Measurements from ENCODE around the gene AFAP1L1. TPM values are rescaled to one million over a fixed set of nuclear protein-coding genes. Genes with fewer than 3 reads are reported as not detected.

Gene AFAP1L1
- total and polyA plus RNA-seq, 10 of the 15 experiments (the other 5 are each of a cell fraction or from before 2014, with no cell fraction given) = 0.11 TPM; not detected in 9

DNA sequence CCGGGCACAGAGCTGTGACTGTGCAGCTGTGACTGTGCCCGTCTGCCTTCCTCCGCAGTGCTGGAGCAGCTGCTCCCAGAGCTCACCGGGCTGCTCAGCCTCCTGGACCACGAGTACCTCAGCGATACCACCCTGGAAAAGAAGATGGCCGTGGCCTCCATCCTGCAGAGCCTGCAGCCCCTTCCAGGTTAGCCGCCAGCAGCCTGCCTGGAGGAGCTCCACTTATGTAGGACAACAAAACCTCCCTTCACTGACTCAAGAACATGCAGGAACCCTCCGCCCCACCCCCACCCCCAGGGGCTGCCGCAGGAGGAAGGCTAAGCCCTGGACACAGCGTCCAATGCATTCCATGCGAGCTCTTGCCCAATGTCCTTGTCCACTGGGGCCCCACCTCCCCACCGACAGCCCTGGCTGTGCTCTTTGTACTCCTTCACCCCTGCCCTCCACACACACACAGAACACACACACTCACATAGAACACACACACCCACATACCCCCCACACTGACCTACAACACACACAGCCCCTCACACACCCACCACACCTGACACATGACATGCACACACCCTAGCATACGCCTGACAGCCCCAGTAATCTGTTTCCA lies 27.9 kb downstream of the AFAP1L1 start:
- Histone ChIP-seq H3K36me3 (ENCODE audit: control insufficient read depth in 2 of 2, insufficient read depth in 2 of 2, low read length in 1 of 2) (no peaks in the 10 kb centered on the region), H3K9me3 (replicated peaks; ENCODE audit: control insufficient read depth, insufficient read depth, low read length) (no peaks in the 10 kb centered on the region), H3K4me2 (ENCODE audit: control insufficient read depth, insufficient read depth) (no peak overlapping the region), H2AFZ (ENCODE audit: control insufficient read depth, low read depth, low read length) (no peak overlapping the region), H3K4me3 (no peak overlapping the region), H3K27ac (ENCODE audit: control insufficient read depth, insufficient read depth) (no peak overlapping the region), H3K79me2 (ENCODE audit: control insufficient read depth, insufficient read depth, low read length) (no peaks in the 10 kb centered on the region), H3K4me1 (ENCODE audit: control insufficient read depth, insufficient read depth, low read length) (peaks cover 12% of the 10 kb centered on the region), H4K20me1 (ENCODE audit: control insufficient read depth, insufficient read depth) (no peaks in the 10 kb centered on the region), H3K27me3 (replicated peaks in 1 of 2; ENCODE audit: control insufficient read depth in 2 of 2, insufficient read depth in 2 of 2, low read length in 1 of 2) (peaks cover 0 to 4% of the 10 kb centered on the region in 2 experiments; a peak in 3 of 4 replicates), H3K9ac (ENCODE audit: control insufficient read depth, insufficient read depth, low read length) (no peak overlapping the region)
- no peak for FAIRE-seq
- SMC1A ChIA-PET (ENCODE audit: uncharacterized antibody, unreplicated experiment) = no interaction called here
- POLR2A ChIA-PET = no interaction called here
- no peak for ATAC-seq
- RAD21 ChIA-PET (ENCODE audit: unreplicated experiment) = no interaction called here
- no TSS peak for BruUV-seq (replicated peaks)
- CTCF ChIA-PET = interaction anchor here (0.6 kb wide), 1 partner anchor 161 kb away, joined by 3 read pairs; no protein-coding TSS in a partner anchor
- DNase-seq (ENCODE audit: low read depth, low spot score) = no peak
- TF ChIP-seq POU2F2 (IDR thresholded peaks at IDR 0.05; ENCODE audit: borderline replicate concordance, low read depth, low read length) (no peak), NKRF (conservative IDR thresholded peaks at IDR 0.05) (no peak), HCFC1 (IDR thresholded peaks at IDR 0.05; ENCODE audit: low read length) (no peak), CHD1 (IDR thresholded peaks at IDR 0.05; ENCODE audit: low read depth, low read length) (no peak), ZNF207 (IDR thresholded peaks at IDR 0.05; ENCODE audit: borderline replicate concordance) (no peak), TBL1XR1 (IDR thresholded peaks at IDR 0.05; ENCODE audit: low read depth, low read length) (no peak), KLF5 (IDR thresholded peaks at IDR 0.05; ENCODE audit: partially characterized antibody) (no peak), FOXM1 (IDR thresholded peaks at IDR 0.05; ENCODE audit: low read depth, low read length) (no peak), POLR2AphosphoS5 (IDR thresholded peaks at IDR 0.05; ENCODE audit: low read length) (no peak), CREM (IDR thresholded peaks at IDR 0.05; ENCODE audit: low read depth) (no peak), MYC (IDR thresholded peaks at IDR 0.05; ENCODE audit: insufficient read depth, insufficient read length, insufficient replicate concordance, low read length, severe bottlenecking) (no peak), MTA2 (IDR thresholded peaks at IDR 0.05; ENCODE audit: low read depth) (no peak), TAF1 (IDR thresholded peaks at IDR 0.05; ENCODE audit: borderline replicate concordance, low read depth, low read length) (no peak), RUNX3 (IDR thresholded peaks at IDR 0.05; ENCODE audit: low read length) (no peak), GABPA (IDR thresholded peaks at IDR 0.05; ENCODE audit: low read depth) (no peak), ETV6 (conservative IDR thresholded peaks at IDR 0.05 in 1 of 2, IDR thresholded peaks at IDR 0.05 in 1 of 2; ENCODE audit: borderline replicate concordance in 1 of 2, low read depth in 1 of 2) (no peak), IKZF2 (IDR thresholded peaks at IDR 0.05) (no peak), FOXK2 (IDR thresholded peaks at IDR 0.05) (no peak)
- TF ChIP-seq, protein P1, sequence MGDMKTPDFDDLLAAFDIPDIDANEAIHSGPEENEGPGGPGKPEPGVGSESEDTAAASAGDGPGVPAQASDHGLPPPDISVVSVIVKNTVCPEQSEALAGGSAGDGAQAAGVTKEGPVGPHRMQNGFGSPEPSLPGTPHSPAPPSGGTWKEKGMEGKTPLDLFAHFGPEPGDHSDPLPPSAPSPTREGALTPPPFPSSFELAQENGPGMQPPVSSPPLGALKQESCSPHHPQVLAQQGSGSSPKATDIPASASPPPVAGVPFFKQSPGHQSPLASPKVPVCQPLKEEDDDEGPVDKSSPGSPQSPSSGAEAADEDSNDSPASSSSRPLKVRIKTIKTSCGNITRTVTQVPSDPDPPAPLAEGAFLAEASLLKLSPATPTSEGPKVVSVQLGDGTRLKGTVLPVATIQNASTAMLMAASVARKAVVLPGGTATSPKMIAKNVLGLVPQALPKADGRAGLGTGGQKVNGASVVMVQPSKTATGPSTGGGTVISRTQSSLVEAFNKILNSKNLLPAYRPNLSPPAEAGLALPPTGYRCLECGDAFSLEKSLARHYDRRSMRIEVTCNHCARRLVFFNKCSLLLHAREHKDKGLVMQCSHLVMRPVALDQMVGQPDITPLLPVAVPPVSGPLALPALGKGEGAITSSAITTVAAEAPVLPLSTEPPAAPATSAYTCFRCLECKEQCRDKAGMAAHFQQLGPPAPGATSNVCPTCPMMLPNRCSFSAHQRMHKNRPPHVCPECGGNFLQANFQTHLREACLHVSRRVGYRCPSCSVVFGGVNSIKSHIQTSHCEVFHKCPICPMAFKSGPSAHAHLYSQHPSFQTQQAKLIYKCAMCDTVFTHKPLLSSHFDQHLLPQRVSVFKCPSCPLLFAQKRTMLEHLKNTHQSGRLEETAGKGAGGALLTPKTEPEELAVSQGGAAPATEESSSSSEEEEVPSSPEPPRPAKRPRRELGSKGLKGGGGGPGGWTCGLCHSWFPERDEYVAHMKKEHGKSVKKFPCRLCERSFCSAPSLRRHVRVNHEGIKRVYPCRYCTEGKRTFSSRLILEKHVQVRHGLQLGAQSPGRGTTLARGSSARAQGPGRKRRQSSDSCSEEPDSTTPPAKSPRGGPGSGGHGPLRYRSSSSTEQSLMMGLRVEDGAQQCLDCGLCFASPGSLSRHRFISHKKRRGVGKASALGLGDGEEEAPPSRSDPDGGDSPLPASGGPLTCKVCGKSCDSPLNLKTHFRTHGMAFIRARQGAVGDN (IDR thresholded peaks at IDR 0.05) = no peak
- WGBS (ENCODE audit: insufficient coverage, insufficient replicate concordance, low lambda C conversion rate, missing lambda C conversion rate) = 26% methylated on average over 14 of the region's 14 CpGs
- intact Hi-C loops (cut with micrococcal nuclease; ENCODE audit: unreplicated experiment) = no loop called here
- in situ Hi-C loops (cut with MboI) = no loop called here

All from GM12878 (cell line).